Hippocampal formation (tissue), 2 donors: ENCODE data around the gene FKBP8.
A peak's percentile ranks its signal among the peaks of the same experiment; 100 is the strongest.
"Not testable (repeated sequence)": the region's sequence is repeated elsewhere in the genome, so short reads cannot be mapped to it uniquely, and the experiment has no call there.

Experiments used
- DNase-seq, 2 donors: peaks; one replicate each; lab custom pipeline; 2025; lab: John Stamatoyannopoulos, UW

Gene FKBP8

DNA sequence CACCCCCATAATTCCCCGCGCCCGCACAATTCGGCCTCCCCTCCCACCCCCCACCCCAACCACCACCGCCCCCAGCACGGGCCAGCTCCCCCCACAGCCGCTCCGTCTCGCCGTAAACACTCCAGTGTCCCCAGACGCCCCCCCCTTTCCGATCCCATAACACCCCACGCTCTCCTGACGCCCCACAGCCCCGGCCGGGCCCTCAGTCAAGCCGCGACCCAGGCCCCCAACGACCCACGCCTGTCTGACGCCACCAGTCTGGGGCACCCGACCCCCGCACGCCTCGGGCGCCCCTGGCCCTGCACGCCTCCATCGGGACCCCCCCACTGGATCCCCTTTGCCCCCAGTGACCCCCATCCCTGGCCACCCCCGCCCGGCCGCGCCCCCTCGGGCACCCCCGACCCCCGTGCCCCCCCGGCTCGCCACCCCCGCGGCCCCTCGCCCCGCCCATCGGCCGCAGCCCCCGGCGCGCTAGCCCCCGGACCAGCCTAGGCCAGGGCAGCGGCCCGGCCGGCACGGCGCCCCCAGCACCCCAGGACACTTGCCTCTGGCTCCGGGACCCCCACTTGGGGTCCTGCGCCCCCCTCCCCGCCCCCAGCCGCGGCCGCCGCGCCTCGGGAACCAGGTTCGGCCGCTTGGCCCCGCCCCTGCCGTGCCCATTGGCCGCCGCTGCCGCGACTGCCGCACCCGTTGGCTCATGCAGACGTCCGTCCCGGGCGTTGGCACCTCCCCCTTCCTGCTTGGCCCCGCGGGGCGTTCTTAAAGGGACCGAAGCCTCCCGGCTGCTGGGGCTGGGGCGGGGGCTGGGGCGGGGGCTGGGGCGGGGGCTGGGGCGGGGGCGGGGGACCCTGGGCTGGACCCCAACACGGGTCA lies at the start of gene FKBP8:
TSS of gene FKBP8 (minus strand) at position 633 of the 873 bp plus-strand sequence. CDS start 1,603 bp downstream, outside the sequence.
- peak; percentile 89 for DNase-seq

DNA sequence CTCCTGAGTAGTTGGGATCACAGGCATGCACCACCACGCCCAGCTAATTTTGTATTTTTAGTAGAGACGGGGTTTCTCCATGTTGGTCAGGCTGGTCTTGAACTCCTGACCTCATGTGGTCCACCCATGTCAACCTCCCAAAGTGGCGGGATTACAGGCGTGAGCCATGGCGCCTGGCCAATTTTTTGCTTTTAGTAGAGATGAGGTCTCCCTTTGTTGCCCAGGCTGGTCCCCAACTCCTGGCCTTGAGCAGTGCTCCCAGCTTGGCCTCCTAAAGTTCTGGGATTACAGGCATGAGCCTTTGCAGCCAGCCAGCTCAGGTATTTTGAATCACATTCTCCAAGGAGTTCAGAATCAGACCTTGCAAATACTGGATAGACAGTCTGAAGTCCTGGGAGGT lies 49.4 kb upstream of the FKBP8 start:
- DNase-seq, result not testable (repeated sequence)

DNA sequence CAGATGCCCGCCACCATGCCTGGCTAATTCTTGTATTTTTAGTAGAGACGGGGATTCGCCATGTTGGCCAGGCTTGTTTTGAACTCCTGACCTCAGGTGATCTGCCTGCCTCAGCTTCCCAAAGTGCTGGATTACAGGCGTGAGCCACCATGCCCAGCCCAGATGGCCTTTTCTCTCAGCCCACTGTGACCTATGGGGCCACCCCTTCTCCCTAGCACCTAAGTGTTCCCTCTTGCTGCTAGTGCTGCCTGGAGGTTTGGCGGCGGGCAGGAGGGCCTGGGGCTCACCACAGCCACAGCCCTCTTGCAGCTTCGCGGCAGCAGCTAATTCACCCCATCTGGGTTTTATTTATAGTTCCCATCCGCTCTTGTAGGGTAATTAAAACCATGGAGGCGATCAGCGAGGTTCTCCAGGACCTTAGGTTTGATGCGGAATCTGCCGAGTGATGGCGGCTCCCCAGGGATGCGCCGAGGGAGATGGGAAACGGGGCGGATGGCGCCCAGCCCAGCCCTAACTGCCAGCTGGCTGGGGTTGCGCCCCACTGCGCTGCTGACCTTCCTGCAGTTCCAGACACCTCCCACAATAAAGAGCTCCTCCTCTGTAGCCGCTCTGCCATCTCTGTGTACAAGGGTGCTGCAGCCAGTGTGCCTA lies 48.5 kb upstream of the FKBP8 start:
- no peak for DNase-seq

DNA sequence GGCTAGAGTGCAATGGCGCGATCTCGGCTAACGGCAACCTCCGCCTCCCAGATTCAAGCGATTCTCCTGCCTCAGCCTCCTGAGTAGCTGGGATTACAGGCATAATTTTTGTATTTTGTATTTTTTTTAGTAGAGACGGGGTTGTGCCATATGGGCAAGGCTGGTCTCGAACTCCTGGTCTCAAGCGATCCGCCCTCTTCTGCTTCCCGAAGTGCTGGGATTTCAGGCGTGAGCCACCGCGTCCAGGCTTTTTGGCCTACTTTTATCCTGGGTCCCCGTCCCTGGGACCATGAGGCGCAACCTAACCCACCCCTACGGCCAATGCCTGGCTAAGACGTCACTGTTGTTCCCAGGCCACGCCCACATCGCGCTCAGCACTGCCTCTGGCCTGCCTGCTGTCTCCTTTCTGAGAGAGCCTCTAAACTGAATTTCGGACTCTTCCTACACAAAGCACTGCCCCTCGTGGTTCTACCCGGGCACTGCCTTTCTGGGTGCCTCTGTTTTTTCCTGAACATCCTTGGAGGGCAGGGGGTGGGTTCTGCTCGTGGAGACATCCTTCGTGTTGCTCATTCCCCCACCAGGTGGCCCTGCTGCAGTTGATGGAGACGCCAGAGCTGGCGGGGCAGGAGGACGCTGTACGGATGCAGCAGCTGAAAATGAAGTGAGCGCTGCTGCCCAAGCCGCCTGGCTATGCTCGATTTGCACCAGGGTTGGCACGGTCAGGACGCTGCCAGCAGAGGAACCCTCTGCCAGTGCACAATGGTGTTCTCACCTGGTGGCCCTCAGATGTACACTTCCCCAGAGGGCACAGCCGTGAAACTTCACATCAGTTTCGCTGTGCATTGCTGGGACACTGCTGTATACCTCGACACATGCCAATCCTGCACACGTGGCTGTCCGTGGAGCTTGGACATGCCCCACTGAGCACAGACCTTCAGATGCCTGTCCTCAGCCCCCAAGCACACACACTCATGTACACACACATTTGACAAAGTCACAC lies 47.2 kb upstream of the FKBP8 start:
- peak; percentile 77 to 80 for DNase-seq

DNA sequence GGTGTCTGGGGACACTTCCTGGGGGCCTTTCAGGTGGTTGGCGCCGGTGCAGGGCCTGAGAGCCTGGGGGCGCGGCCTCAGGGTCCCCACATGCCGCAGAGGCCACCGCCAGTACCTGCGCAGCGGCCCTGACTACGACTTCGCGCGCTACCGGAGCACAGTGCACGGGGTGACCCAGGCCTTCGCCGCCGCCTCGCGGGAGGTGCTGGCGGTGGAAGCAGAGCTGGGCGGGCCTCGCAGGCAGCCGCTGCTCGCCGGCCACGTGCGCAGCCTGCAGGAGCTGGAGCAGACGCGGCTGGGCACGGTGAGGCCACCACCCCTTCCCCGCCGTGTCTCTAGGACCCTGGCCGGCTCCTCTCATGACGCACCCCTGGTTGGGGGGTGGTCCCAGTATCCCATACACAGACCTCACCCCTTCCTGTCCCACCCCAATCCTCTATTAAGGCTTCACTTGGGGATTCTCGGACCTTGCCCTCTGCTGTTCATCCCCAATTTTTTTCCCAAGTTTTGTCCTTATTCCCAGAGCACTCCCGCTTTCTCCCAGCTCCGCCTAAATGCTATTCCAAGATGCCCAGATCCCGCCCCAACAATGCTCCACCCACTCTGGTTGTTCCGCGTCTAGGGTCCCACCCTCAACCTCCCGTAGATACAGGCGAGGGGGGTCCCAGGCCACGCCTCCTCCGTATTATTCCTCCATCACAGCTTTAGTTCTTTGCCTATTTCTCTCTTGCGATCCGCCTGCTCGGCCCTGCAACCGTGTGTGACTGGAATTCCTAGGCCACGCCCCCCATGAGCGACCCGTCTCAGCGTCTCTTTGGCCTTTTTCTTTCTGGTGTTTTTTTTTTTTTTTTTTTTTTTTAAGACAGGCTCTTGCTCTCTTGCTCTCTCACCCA lies 46.3 kb upstream of the FKBP8 start:
- peak in 1 of 2 donors; percentile 61 for DNase-seq

DNA sequence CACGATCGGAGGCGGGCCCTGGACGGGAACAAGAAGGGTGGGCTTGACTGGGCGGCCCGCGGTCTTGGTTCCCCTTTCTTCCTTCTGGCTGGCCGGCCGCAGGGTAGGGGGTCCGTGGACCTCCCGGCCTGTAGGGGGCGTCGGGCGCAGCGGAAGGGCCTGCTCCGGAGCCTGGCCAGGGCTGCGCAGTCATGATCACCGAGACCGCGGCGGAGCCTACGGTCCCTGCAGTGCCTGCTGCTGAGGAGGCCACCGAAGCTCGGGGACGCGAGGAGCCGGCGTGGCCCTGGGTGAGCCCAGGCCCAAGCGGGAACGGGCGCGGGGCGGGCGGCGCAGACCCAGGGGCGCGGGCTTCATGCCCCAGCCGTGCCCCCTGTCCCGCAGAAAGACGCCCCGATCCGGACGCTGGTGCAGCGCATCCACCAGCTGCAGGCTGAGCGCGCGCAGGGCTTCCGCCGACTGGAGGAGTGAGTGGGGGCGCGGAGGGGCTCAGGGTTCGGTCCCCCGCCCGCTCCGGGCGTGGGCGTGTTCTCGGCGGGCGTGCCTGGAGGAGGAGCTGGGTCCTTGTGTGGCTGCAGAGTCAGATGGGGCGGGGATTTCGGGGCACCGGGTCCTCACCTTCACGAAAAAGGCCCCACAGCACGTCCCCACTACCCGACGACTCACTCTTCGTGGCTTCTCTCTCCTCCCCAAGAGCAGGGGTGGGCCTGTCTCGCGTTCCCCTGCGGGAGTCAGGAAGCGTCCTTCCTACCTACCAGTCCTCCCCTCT lies 45.4 kb upstream of the FKBP8 start, which contains the start of gene REX1BD:
TSS of gene REX1BD (plus strand) at position 188 of the 769 bp plus-strand sequence. CDS start at position 192, 4 bp downstream.
- DNase-seq, result peak; percentile 60 to 79

DNA sequence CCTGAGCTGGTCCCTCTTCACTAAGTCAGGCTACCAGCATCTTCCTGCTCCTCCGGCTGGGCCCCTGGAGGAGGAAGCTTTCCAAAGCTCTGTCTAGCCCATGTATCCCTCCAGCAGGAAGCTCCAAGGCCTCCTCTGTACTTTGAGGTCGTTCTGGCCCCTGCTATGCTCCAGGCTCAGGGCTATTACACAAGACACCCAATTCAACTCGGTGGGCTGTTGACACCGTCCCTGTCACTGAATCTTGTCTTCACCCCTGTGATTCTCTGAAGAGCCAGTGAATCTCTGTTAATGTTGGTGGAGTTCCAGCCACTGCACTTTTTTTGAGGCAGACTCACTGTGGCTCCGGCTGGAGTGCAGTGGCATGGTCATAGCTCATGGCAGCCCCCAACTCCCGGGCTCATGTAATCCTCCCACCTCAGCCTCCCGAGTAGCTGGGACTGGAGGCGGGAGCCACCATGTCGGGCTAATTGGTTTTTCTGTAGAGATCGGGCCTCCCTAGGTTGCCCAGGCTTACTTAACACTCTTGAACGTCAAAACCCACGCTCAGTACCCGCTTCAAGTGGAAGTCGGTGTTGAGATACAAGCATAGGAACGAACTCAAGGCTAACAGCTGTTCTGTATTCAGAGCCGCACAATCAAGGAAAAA lies 44.7 kb upstream of the FKBP8 start:
- DNase-seq, result no peak

DNA sequence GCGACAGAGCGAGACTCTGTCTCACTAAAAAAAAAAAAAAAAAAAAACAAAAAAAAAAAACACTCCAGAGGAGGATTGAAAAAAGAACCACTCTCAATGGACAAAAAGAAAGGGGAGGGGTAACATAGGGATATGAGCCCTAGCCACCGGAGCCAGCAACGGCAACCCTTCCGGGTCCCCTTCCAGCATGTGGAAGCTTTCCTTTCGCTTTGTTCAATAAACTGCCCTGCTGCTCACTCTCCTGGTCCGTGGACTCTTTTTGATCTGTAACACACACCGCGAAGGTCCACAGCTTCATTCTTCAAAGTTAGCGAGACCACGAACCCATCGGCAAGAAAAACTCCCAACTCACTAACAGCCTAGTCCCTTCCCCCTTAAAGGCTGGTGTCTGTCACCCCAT lies 44.2 kb upstream of the FKBP8 start:
- DNase-seq, result no peak

DNA sequence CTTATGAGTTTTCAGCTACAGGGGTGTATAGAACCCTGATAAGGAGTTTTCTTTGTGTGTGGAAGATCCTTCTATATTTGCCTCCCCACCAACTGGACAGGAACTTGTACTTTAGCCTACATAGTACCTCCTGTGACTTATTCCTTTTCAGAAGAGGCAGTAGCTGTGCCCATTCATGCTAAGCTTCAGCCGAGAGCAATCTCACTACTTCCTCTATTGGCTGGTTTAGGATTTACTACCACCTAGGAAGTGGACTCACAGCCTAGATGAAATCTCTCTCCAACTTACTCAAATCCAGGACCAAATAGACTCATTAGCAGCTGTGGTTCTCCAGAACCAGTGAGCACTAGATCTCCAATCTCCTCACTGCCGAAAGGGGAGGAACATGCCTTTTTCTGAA lies 42.9 kb upstream of the FKBP8 start:
- DNase-seq, result no peak

DNA sequence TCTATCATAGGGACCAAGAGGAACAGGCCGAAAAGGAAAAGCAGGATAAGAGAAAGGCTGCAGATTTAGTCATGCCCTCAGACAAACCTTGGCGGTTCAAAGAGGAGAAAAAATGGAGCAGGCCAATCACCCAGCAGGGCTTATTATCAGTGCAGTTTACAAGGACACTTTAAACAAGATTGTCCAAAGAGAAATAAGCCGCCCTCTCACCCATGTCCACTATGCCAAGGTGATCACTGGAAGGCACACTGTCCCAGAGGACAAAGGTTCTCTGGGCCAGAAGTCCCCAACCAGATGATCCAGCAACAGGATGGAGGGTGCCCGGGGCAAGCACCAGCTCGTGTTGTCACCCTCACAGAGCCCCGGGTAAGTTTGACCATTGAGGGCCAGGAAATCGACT lies 36.9 kb upstream of the FKBP8 start:
- DNase-seq, result no peak

DNA sequence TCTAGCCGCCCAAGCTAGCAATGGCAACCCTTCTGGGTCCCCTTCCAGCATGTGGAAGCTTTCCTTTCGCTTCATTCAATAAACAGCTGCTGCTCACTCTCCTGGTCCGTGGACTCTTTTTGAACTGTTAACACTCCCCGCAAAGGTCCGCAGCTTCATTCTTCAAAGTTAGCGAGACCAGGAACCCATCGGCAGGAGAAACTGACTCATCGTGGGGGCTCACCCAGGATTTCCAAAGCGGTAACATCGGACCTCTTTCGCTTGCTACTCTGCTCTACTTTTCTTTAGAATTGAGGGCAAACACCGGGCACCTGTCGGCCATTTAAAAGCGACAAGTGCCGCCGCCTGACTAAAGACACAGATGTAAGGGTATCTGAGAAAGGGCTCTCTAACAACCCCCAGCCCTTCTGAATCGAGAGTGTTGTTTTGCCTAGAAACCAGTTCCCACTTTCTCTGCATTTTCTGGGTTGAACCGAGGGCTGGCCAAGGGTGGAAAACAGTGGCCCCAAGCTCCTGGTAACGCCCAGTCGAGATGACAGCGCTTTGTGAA lies 34.1 kb upstream of the FKBP8 start:
- no peak for DNase-seq

DNA sequence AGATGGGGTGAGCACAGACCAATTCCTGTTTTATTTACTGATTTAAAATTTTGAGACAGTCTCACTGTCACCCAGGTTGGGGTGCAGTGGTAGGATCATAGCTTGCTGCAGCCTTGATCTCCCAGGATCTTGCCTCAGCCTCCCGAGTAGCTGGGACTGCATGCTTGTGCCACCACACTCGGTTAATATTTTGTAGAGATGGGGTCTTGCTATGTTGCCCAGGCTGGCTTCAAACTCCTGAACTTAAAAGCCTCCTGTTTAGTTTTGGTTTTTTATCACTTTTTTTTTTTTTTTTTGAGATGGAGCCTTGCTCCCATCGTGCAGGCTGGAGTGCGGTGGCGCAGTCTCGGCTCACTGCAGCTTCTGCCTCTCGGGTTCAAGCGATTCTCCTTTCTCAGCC lies 33.0 kb upstream of the FKBP8 start:
- no peak for DNase-seq

DNA sequence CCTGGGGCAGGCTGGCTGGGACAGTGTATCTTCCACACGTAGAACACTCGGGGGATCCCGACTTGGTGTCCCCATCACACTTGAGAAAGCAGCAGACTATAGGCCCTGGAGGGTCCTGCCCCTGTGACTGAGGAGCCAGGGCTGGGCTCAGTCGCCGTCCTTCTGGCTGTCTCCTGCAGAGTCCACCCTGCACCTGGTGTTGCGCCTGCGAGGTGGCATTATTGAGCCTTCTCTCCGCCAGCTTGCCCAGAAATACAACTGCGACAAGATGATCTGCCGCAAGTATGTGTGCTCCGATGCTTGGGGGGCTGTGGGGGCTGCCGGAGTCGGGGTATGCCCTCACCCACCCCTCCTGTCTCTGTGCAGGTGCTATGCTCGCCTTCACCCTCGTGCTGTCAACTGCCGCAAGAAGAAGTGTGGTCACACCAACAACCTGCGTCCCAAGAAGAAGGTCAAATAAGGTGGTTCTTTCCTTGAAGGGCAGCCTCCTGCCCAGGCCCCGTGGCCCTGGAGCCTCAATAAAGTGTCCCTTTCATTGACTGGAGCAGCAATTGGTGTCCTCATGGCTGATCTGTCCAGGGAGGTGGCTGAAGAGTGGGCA lies 31.4 kb upstream of the FKBP8 start:
- DNase-seq, result no peak

DNA sequence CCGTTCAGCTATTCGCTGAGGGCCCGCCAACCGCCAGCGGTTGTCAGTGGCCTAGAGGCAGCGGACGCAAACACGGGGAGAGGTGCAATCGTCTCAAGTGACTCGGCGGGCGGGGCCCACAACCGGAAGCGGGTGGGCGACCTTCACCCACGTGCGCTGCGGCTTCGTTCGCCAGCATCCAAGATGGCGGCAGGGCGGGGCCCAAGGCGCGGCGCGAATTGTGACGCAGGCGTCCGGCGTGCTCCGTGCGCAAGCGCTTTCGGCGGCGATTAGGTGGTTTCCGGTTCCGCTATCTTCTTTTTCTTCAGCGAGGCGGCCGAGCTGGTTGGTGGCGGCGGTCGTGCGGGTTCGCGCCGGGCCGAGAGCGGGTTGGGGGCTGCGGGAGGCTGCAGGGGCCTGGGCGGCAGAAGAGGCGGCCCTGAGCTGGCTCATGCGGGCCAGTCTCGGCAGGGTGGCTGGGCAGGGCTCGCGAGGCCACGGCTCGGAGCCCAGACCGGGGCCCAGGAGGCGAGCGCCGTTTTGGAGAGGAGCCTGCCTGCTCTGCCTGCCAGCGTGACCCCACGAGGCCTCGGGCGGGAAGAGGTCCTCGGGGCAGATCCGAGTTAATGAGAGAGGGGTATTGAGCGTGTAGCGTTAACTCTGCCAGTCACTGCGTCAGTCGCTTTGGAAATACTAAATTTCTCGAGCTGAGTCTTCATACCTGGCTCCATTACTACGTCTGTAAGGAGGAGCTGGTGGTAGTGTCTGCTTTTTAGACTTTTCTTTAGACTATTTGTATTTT lies 28.4 kb upstream of the FKBP8 start, which contains the start of gene UBA52:
TSS of gene UBA52 (plus strand) at position 294 of the 781 bp plus-strand sequence. CDS start 1,444 bp downstream, outside the sequence.
- peak; percentile 91 to 92 for DNase-seq

DNA sequence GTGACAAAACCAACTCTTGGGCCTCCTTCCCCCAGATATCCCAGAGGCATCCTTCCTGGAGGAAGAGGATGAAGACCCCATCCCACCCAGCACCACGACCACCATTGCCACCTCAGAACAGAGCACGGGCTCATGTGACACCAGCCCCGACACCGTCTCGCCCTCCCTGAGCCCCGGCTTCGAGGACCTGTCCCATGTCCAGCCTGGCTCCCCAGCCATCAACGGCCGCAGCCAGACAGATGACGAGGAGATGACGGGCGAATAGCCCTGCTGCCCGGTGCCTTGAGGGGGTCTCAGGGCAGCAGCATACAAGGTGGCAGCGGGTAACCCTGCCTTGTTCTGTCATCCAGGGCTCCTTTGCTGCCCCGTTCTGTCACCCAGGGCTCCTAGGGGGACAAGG lies 25.0 kb upstream of the FKBP8 start:
- DNase-seq, result no peak

DNA sequence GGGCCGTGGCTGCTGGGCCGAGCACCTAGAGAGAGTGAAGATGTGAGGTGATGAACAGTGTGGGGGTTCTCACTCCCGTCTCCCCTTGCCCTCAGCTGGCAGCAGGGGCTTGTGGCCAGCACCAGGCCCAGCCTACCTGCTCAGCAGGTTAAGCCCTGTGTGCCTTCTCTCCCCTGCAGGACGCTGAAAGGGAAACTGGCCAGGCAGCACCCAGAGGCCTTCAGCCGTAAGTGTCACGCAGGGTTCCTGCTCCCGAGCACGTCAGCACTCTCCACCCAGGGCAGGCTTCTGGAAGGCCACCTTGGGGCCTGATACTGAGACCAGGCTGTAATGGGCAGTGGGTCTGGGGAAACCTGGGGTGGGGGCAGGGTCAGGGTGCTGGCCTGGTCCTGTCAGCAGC lies 23.6 kb upstream of the FKBP8 start:
- DNase-seq, result no peak

DNA sequence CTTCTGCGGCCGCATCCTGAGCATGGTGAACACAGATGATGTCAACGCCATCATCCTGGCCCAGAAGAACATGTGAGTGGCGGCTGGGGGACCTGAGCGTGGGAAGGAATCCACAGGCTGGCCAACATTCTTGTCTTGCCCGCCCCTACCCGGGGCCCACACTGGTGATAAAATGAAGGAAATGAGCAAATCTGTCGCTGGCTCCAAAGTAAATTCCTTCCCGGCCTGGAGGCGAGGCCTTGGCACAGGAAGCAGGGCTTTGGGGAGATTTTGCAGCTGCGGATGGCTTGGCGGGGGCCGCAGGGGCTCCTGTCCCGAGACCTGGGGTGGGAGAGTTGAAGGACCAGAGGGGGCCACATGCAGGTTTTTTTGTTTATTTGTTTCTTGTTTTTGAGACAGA lies 18.7 kb upstream of the FKBP8 start:
- no peak for DNase-seq

DNA sequence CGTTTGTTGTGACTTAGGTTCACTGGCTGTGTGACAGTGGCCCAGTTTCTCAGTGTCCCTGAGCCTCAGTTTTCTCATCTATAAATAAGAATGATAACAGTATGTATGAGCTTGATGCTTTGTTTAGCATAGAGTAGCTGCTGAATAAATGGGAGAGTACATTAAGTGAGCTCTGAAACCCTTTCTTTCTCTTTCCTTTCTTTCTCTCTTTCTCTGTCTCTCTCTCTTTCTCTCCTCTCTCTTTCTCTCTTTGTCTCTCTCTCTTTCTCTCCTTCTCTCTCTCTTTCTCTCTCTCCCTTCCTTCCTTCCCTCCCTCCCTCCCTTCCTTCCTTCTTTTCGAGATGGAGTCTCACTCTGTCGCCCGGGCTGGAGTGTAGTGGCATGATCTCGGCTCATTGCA lies 16.3 kb upstream of the FKBP8 start:
- DNase-seq, result no peak
